C4-2B (cell line): ENCODE measurements around the gene TMEM19.

ENCODE experiments used
- CTCF ChIP-seq: fragments of 450-650 bp; conservative IDR thresholded peaks from 2 replicates; pipeline ENCODE4 v1.5.1; 2017; ENCODE audit warnings: mild to moderate bottlenecking
- ZFX ChIP-seq: fragments of 450-650 bp; IDR thresholded peaks from 2 replicates; pipeline ENCODE4 v1.6.1; 2017

- no peak for TF ChIP-seq CTCF
- TF ChIP-seq ZFX: no peak
Measured at GRCh38 chr12:71704920-71705319, 19.0 kb downstream of the TMEM19 start.
